GM18526 (cell line): ENCODE measurements around the gene CAPN2.

ENCODE experiments used
- POLR2A ChIP-seq: IDR thresholded peaks from 3 replicates; pipeline ENCODE4 v1.6.1; 2011; ENCODE audit not compliant: insufficient read length; ENCODE audit errors: extremely low read depth

Gene CAPN2

GRCh38 chr1:223756806-223757700, 44.7 kb downstream of the CAPN2 start:
- no peak for TF ChIP-seq POLR2A

DNA sequence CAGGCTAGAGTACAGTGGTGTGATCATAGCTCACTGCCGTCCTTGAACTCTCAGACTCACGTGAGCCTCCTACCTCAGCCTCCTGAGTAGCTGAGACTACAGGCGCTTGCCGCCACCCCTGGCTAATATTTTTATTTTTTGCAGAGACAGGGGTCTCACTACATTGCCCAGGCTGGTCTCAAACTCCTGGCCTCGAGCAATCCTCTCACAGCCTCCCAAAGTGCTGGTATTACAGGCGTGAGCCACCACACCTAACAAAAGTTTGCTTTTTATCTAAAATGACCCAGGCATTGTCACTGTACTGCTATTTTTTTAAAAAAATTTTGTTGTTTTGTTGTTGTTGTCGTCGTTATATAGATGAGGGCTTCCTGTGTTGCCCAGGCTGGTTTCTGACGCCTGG, 46.4 kb downstream of the CAPN2 start:
- no peak for TF ChIP-seq POLR2A

DNA sequence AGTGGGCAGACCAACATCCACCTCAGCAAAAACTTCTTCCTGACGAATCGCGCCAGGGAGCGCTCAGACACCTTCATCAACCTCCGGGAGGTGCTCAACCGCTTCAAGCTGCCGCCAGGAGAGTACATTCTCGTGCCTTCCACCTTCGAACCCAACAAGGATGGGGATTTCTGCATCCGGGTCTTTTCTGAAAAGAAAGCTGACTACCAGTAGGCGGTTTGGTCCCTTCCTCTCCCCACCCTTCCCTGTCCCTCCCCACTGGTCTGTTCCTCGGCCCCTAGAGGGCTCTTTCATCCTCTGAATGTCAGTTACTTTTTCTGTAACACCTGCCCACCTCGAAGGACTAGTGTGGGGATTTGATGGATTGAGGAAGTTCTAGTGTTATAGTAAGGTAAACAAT, 46.9 kb downstream of the CAPN2 start:
- TF ChIP-seq POLR2A = no peak

DNA sequence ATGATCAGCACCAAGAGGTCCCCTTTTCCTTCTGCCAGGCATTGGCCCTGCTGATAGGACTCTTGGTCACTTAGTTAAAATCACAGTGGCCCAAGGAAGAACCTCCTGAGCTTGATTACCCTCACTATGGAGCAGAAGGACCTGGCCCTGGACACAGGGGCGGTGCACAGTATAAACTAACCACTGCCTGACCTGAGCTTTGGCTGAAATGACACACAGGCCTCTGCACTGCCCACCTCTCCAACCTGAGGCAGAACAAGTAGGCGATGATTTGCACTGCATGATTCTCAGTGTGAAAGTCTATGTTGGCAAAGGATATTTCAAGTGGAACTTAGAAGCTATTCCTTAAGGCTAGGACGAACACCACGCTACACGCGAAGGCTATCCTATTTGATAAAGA, 48.5 kb downstream of the CAPN2 start:
- TF ChIP-seq POLR2A = no peak

- no peak for TF ChIP-seq POLR2A
Measured at GRCh38 chr1:223761411-223761810, 49.1 kb downstream of the CAPN2 start.

- TF ChIP-seq POLR2A = no peak
Measured at GRCh38 chr1:223763251-223763650, 50.9 kb downstream of the CAPN2 start.

DNA sequence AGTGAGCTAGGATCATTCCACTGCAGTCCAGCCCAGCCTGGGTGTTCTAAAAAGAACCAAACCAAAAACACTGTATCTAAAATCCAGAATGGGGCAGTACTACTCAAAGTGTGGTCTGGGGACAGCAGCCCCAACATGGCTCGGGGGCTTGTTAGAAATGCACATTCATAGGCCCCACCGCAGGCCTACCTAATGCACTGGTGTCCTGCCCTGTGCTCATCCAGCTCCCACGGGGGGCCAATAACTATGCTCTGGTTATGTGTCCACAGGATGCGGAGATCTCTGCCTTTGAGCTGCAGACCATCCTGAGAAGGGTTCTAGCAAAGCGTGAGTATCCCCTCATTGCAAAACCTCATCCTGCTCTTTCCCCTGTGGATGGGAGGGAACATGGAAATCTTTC, 51.5 kb downstream of the CAPN2 start:
- TF ChIP-seq POLR2A = no peak

DNA sequence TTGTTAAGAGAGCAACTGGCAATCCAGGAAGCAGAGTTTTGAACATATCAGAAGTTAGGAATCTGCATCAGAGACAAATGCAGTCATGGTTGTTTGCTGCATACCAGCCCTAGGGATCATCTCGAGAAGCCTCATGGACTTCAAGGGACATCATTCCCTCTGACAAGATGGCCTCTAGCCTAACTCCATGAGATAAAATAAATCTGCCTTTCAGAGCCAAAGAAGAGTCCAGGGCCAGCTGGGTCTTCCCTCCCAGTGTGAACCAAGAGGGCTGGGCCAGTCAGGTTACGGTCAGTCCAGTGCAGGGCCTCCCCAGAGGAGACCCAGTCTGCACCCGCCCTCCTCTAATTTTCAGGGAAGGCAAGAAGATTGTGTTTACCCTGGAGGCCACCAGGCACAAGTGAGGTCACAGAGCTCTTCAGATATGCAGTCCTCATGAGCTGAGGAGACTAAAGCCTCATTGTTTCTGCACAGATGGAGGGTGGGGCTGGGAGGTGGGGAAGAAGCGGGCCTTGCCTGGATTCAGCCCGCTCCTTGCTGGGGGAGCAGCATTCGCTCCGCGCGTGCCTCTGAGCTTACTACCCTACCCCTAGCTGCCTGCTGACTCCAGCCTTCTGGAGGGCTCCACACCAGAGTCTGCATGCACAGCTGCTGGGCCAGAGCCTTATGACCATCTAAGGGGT, 52.8 kb downstream of the CAPN2 start:
- TF ChIP-seq POLR2A = no peak

- no peak for TF ChIP-seq POLR2A
Measured at GRCh38 chr1:223765719-223766340, 53.5 kb downstream of the CAPN2 start.

DNA sequence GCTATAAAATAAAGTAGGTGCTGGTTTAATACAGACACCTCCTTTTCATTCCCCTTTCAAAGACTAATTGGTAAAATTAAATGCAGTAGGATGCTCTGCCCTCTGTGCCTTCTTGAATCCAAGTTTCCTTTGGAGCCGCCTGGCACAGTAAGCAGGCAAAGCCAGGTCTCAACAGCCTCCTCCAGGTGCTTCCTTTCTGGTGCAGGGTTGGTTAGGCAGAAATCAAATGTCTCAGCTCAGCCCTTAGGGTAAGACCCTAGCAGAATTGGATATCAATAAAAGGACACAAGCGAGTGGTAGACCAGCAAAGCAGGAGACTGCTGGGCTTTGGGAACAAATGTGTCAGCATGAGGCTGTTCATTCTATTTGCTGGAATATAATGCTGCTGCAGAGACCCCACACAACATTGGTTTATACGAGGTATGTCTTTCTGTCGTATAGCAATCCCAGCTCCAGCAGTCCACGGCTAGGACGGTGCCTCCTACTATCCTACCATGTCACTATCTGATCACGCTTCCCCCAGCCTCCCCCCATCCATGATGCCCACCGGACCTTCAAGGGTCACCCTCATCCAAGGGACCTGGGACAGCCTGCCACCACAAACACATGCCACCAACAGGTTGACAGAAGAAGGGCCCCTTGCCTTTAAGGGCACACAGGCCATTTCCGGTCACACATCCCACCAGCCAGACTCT, 58.4 kb downstream of the CAPN2 start:
- TF ChIP-seq POLR2A = no peak

- TF ChIP-seq POLR2A = no peak
Measured at GRCh38 chr1:223771469-223771813, 59.1 kb downstream of the CAPN2 start.

- TF ChIP-seq POLR2A = no peak
Measured at GRCh38 chr1:223771814-223772770, 59.8 kb downstream of the CAPN2 start.

- TF ChIP-seq POLR2A = no peak
Measured at GRCh38 chr1:223772771-223773160, 60.4 kb downstream of the CAPN2 start.

GRCh38 chr1:223774134-223774814, 61.9 kb downstream of the CAPN2 start:
- TF ChIP-seq POLR2A = no peak
